GM19468 (cell line): ENCODE measurements around the gene RASSF1.
A peak's percentile ranks its signal among the peaks of the same experiment; 100 is the strongest.
"Not testable (repeated sequence)": the region's sequence is repeated elsewhere in the genome, so short reads cannot be mapped to it uniquely, and the experiment has no call there.

Source experiments
- ATAC-seq: cut with Tn5 transposase; IDR thresholded peaks from one replicate; pipeline ENCODE4 v1.9.1; 2021; ENCODE audit warnings: mild to moderate bottlenecking, moderate library complexity, moderate number of reproducible peaks; ENCODE audit not compliant: unreplicated experiment; ENCODE audit errors: extremely low read depth

Gene RASSF1

GRCh38 chr3:50292159-50293078, 48.2 kb downstream of the RASSF1 start, which contains the start of gene IFRD2:
IFRD2 (minus strand) TSS chr3:50292429; CDS start chr3:50292274, 155 bp downstream.
- ATAC-seq, result peak; percentile 87

- ATAC-seq, result no peak
Observed at GRCh38 chr3:50290161-50290641, 50.4 kb downstream of the RASSF1 start.

DNA sequence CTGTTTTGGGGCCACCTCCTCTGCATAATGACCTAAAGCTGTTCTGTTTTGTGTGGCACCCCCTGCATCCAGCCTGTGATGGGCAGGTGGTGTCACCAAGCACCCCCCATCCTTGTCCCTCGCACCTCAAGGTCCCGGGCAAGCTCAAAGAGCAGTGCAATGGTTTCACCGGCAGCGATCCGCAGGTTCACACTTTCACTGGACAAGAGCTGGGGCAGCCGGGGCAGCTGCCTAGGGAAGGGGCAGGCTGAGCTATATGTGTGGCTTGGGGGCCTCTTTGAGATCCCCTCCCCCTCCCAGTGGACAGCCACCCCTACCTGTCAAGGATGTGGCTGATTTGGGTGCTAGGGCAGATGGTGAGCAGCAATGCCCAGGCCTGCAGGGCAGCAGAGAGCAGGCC, 51.5 kb downstream of the RASSF1 start:
- ATAC-seq, result no peak

DNA sequence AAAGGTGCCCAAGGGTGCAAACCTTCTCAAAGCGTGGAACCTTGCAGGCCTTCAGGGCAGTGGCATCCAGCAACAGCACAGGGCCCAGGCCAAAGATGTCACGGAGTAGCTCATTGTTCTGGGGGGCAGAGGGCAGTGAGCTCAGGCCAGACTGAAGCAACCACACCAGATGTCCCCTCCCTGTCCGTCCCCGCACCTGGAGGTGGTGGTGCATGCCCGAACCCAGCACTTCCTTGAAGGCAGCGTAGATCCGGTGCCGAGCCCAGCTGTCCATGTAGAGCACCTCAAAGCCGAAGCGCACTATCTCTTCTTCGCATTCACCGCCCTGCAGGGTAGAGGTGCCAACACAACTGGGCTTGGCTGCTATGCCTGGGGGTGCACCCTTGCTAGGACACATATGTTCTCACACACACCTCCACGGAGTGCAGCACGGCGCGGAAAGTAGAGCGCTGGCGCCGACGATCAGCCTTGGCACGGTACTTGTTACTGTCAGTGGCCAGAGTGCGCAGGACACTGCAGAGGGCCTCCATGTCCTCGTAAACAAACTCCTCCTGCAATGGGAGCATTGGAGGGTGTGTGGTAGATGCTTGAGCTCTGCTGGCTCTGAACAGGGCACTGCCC, 52.1 kb downstream of the RASSF1 start:
- no peak for ATAC-seq

GRCh38 chr3:50287262-50287661, 53.4 kb downstream of the RASSF1 start:
- ATAC-seq, result no peak

- no peak for ATAC-seq
Observed at GRCh38 chr3:50286322-50287227, 54.1 kb downstream of the RASSF1 start.

DNA sequence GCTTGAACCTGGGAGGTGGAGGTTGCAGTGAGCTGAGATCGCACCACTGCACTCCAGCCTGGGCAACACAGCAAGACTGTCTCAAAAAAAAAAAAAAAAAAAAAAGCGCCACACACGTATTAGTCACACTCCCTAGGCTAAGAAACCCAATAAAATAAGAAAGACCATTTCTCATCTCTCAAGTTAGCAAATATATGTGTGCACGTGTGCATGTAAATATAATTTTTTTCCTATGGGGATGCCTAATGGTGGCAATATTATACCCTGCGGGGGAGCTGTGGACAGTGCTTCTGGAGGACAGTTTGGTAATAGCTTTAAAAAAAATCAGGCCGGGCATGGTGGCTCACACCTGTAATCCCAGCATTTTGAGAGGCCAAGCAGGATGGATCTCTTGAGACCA, 56.5 kb downstream of the RASSF1 start:
- ATAC-seq, result not testable (repeated sequence)
